GM21381 (cell line): ENCODE results near the gene ZNF597.
"Not testable (repeated sequence)": the region's sequence is repeated elsewhere in the genome, so short reads cannot be mapped to it uniquely, and the experiment has no call there.

Experiments
- ATAC-seq: cut with Tn5 transposase; IDR thresholded peaks from one replicate; pipeline ENCODE4 v1.9.1; 2021; ENCODE audit warnings: mild to moderate bottlenecking, moderate library complexity; ENCODE audit not compliant: unreplicated experiment

Gene ZNF597

GRCh38 chr16:3475604-3476375 lies 32.5 kb upstream of the ZNF597 start:
- no peak for ATAC-seq

- ATAC-seq, result not testable (repeated sequence)
These were observed 31.6 kb upstream of the ZNF597 start for GRCh38 chr16:3474870-3475269.

DNA sequence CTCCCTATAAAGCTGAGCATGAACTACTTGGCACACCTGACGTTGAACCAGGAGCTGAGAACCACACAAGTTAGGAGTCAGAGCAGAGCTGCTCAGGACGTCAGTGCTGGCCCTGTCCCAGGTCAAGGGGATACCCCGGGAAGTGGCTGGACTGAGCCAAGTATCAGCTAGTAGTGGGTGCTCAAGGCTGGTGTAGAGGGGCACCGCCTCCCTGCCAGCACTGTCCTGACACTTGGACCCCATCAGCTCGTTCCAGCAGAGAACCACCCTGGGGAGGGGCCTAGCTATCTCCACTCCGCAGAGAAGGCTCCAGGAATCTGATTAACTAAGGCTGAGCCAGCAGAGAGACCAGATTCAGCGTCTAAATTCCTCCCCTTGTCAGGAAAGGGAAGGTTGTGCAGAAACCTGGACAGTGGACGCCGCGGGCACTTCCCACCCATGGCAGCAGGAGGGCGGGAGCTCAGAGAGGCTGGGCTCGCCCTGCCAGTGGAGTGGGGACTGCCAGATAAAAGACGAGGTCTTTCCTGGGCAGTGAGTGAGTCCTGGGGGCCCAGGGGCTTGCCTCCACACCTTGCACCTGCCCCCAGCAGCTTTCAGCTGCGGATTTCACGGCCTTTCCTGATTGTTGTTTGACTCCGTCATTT lies 31.0 kb upstream of the ZNF597 start:
- ATAC-seq, result no peak

- not testable (repeated sequence) for ATAC-seq
These were observed 30.3 kb upstream of the ZNF597 start for GRCh38 chr16:3473596-3473943.

DNA sequence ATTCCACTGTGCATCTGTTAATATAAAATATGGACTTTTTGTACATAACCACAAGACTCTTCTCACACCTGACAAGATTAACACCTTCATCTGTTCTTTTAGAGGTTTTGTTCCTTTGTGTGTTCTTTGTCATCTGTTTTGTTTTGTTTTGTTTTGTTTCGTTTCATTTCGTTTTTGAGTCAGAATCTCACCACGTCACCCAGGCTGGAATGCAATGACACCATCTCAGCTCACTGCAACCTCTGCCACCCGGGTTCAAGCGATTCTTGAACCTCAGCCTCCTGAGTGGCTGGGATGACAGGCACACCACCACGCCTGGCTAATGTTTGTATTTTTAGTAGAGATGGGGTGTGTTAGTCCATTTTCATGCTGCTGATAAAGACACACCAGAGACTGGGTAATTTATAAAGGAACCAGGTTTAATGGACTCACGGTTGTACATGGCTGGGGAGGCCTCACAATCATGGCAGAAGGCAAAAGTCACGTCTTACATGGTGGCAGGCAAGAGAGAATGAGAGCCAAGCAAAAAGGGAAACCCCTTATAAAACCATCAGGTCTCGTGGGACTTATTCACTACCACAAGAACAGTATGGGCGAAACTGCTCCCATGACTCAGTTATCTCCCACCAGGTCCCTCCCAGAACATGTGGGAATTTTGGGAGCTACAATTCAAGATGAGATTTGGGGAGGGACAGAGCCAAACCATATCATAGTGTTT lies 29.7 kb upstream of the ZNF597 start:
- ATAC-seq, result no peak

DNA sequence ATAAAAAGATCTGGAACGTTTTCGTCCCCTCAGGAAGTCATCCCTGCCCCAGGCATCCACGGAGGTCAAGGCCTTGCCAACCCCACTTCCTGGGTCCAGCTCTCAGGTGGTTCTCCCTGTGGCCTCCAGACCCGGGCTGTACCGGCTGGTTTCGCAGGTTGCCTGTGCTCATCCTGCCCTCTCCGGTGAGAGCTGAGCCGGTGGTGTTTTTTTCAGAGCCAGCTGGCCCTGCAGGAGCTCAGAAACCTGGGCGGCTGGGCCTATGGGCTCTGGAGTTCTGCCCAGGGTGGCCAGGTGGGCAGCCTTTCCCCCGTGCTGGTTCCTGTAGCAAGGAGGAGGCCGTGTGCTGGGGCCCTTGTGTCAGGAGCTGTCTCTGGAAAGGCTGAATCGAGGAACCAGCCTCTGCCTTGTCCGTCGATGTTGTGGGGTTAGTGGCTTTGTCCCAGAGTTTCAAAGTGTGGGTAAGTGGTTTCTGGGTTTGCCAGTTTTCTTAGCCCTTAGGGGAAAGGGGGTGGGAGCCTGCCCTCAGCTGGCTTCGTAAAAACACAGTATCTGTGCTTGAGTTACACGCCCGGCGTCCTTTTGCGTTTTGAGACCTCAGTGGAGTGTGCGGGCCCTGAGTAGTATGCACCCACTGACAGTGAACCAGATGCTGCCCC lies 28.3 kb upstream of the ZNF597 start:
- ATAC-seq, result no peak

- ATAC-seq, result no peak
These were observed 27.4 kb upstream of the ZNF597 start for GRCh38 chr16:3470723-3471122.

- no peak for ATAC-seq
These were observed 26.4 kb upstream of the ZNF597 start for GRCh38 chr16:3469736-3470135.

GRCh38 chr16:3468501-3468900 lies 25.2 kb upstream of the ZNF597 start:
- no peak for ATAC-seq

DNA sequence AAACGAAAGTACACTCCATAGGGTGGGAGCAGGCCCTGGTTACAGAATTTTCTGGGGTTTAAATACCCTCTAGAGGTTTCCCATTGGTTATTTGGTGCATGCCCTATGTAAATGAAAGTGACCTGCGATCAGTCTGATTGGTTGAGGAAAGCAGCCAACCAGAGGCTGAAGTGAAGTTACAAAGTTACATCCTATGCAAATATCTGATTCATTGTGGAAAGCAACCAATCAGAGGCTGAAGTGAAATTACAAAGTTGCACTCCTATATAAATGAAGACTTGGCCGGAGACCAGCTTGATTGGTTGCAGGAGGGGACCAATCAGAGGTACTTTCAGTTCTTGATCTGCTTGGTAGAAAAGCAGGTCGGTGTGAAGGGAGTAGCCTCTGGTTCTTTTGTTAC lies 24.6 kb upstream of the ZNF597 start:
- ATAC-seq, result no peak

DNA sequence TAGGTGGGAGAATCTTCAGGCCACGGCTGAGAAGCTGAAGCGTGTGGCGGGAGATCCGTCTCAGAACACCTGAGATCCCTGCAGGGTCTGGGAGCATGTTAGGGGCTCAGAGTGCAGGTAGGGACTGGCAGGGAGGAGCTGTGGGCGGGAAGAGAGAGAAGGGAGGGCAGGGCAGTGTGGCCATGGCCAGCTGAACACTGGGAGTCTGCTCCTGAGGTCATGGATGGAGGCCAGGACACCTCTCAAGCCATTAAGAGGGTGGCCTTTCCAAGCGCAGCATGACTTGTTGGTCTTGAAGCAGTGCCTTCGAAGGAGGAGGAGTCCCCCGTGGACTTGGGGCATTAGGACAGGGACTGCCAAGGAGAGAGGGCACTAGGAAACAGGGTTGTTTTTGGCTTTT lies 23.9 kb upstream of the ZNF597 start:
- no peak for ATAC-seq

GRCh38 chr16:3465911-3466584 lies 22.7 kb upstream of the ZNF597 start:
- ATAC-seq, result no peak

GRCh38 chr16:3465301-3465700 lies 22.0 kb upstream of the ZNF597 start:
- no peak for ATAC-seq

- no peak for ATAC-seq
These were observed 17.8 kb upstream of the ZNF597 start for GRCh38 chr16:3461151-3461550.

DNA sequence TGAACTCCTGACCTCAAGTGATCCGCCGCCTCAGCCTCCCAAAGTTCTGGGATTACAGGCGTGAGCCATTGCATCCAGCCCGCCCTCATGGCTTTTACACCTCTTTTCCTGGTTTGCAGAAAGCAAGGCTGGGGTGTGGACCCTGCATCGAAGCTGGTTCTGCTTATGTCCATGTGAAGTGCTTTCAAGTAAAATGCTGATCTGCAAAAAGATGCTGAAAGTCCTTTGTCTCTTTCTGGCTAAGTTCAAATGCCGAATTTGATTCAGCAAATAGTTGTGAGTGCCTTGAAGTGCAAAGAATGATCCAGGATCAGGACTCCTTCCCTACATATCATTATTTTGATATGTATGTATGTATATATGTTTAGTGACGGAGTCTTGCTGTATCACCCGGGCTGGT lies 17.3 kb upstream of the ZNF597 start:
- no peak for ATAC-seq

DNA sequence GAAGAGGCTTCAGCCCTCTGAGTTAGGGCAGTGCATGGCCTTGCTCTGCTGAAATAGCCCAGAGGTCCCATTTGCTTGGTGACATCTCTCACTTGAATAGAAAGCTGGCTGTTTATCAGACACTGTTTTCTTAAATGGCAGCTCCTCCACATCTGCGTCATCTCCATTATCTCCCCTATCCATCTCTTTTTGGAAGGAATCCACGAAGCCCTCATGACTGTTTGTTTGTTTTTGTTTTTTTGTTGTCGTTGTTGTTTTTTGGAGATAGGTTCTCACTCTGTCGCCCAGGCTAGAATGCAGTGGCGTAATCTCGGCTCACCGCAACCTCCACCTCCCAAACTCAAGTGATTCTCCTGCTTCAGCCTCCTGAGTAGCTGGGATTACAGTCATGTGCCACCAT lies 16.8 kb upstream of the ZNF597 start:
- ATAC-seq, result no peak

- ATAC-seq, result no peak
These were observed 16.2 kb upstream of the ZNF597 start for GRCh38 chr16:3459401-3460090.

DNA sequence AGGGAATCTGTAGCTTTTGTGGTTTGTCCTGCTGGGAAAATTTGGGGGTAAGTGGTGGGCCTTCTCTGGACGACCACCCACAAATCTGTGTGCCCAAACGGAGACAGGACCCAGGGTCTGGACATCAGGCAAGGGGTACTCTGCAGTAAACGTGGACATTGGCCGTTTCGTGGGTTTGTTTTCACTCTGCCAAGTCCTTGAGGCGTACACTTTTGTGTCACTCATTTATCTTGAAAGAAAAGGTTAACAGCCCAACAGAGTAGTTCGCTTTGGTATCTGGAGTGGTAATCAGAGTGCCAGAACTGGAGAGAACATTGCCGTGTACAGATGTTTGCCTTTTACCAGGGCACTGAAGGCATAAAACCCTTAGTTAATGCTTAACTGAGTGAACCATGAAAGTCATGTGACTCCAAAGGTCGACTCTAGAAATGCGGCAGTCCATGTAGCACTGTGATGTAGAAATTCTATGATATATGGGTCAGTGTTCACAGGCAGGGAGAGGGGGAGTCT lies 15.6 kb upstream of the ZNF597 start:
- ATAC-seq, result no peak

DNA sequence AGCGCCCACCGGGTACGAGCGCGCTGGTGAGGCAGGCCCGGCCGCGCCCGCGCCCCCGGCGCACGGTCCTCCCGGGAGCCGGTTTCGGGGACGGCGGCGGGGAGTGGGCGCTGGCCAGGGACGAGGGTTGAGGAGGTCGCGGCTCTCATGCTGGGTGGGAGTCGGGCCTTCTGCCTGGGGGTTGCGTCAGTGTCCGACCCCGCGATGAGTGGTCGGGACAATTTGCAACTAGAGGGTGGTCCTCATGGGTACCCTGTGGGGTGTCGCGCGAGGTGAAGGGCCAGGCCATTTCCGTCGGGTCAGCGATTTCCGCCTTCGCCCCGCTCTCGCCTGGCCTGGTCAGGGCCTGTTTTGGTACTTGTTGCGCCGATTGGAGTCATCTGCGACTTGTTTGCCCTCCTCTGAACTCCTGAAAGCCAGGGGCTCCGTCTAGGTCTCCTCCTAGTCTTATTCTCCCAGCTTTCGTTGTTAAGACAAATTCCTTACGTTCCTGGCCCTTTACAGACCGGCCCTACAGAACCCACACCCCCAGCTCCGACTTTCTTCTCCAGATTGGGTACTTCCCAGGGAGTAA lies 15.1 kb upstream of the ZNF597 start:
- ATAC-seq, result peak; percentile 4
